DOHH2 (cell line): ENCODE measurements around the gene DYNLT2B.
A peak's percentile ranks its signal among the peaks of the same experiment; 100 is the strongest.

Experiments used
- H3F3A ChIP-seq: fragments of 200-600 bp; sonication (generic), shearing (Covaris generic); 2 replicates; pipeline ENCODE4 v1.6.0; 2016; ENCODE audit warnings: antibody characterized with exemption, mild to moderate bottlenecking; ENCODE audit not compliant: control insufficient read depth, insufficient read depth
- H3K27ac ChIP-seq: fragments of 200-600 bp; sonication (generic); 2 replicates; pipeline ENCODE4 v1.5.1; 2014; ENCODE audit warnings: low read depth, mild to moderate bottlenecking, low read length, moderate library complexity
- H3K27me3 ChIP-seq: fragments of 200-600 bp; sonication (generic); 2 replicates; pipeline ENCODE4 v1.6.1; 2014; ENCODE audit warnings: mild to moderate bottlenecking, low read length, mixed read lengths; ENCODE audit not compliant: control insufficient read depth
- H3K36me3 ChIP-seq: fragments of 200-600 bp; sonication (generic); 2 replicates; pipeline ENCODE4 v1.6.1; 2014; ENCODE audit warnings: mild to moderate bottlenecking, low read length, moderate library complexity, mixed read lengths; ENCODE audit not compliant: control insufficient read depth
- H3K4me1 ChIP-seq: fragments of 200-600 bp; sonication (generic); 2 replicates; pipeline ENCODE4 v1.6.1; 2014; ENCODE audit warnings: mild to moderate bottlenecking, low read length, mixed read lengths; ENCODE audit not compliant: control insufficient read depth
- H3K4me2 ChIP-seq: fragments of 200-600 bp; sonication (generic); 2 replicates; pipeline ENCODE4 v1.6.0; 2014; ENCODE audit warnings: mild to moderate bottlenecking, low read length, moderate library complexity
- H3K4me3 ChIP-seq: fragments of 200-600 bp; sonication (generic); 2 replicates; pipeline ENCODE4 v1.5.1; 2014; ENCODE audit warnings: mild to moderate bottlenecking, low read length, mixed read lengths
- H3K79me2 ChIP-seq: fragments of 200-600 bp; sonication (generic); 2 replicates; pipeline ENCODE4 v1.6.1; 2014; ENCODE audit warnings: mild to moderate bottlenecking, low read length, mixed read lengths; ENCODE audit not compliant: control insufficient read depth
- H3K9me2 ChIP-seq: fragments of 200-600 bp; sonication (generic); replicated peaks from 2 replicates; pipeline ENCODE4 v1.6.1; 2014; ENCODE audit warnings: mild to moderate bottlenecking, low read length, mixed read lengths; ENCODE audit not compliant: control insufficient read depth
- H3K9me3 ChIP-seq: fragments of 200-600 bp; sonication (generic); 2 replicates; pipeline ENCODE4 v1.6.1; 2014; ENCODE audit warnings: antibody characterized with exemption, low read length, mixed read lengths; ENCODE audit not compliant: control insufficient read depth, insufficient read depth
- H4K20me1 ChIP-seq: fragments of 200-600 bp; sonication (generic); 2 replicates; pipeline ENCODE4 v1.6.0; 2014; ENCODE audit warnings: low read depth, mild to moderate bottlenecking, antibody characterized with exemption, low read length, moderate library complexity; ENCODE audit not compliant: control insufficient read depth, insufficient read depth
- EZH2phosphoT487 ChIP-seq: fragments of 200-600 bp; sonication (generic); IDR thresholded peaks from 2 replicates; pipeline ENCODE4 v1.6.1; 2017; ENCODE audit warnings: borderline replicate concordance, mild to moderate bottlenecking, antibody characterized with exemption, low read length, moderate library complexity, mixed read lengths
- TF ChIP-seq, protein P1 (sequence below): fragments of 200-600 bp; sonication (generic); IDR thresholded peaks from one replicate; pipeline ENCODE4 v1.5.1; 2014; ENCODE audit warnings: antibody characterized with exemption, mild to moderate bottlenecking, low read depth, low read length; ENCODE audit not compliant: poor library complexity, severe bottlenecking

The DYNLT2B gene

GRCh38 chr3:196287440-196288140, 30.4 kb downstream of the DYNLT2B start, which contains the start of gene PCYT1A:
PCYT1A (minus strand) TSS chr3:196287726; CDS start chr3:196270531, 17,195 bp downstream.
- Histone ChIP-seq H3K4me3 (peak within 1 kb of the TSS; percentile 92), H3K9me2 (no peaks in the 10 kb centered on the region), H3K4me1 (peaks cover 29% of the 10 kb centered on the region), H3K4me2 (peak within 1 kb of the TSS; percentile 75), H3K27ac (0 out of 2 replicates have a peak within 1 kb of the TSS, but pooled peaks have one; percentile 17), H3K36me3 (no peaks in the 10 kb centered on the region; the same call in 1 of the 2 replicates), H3K9me3 (no peaks in the 10 kb centered on the region), H3F3A (peaks cover 10% of the 10 kb centered on the region), H3K27me3 (no peaks in the 10 kb centered on the region), H4K20me1 (0 out of 2 replicates have a peak, but pooled peaks cover 2% of the 10 kb centered on the region), H3K79me2 (peaks cover 27% of the 10 kb centered on the region)
- TF ChIP-seq EZH2phosphoT487: no peak
- TF ChIP-seq, protein P1, sequence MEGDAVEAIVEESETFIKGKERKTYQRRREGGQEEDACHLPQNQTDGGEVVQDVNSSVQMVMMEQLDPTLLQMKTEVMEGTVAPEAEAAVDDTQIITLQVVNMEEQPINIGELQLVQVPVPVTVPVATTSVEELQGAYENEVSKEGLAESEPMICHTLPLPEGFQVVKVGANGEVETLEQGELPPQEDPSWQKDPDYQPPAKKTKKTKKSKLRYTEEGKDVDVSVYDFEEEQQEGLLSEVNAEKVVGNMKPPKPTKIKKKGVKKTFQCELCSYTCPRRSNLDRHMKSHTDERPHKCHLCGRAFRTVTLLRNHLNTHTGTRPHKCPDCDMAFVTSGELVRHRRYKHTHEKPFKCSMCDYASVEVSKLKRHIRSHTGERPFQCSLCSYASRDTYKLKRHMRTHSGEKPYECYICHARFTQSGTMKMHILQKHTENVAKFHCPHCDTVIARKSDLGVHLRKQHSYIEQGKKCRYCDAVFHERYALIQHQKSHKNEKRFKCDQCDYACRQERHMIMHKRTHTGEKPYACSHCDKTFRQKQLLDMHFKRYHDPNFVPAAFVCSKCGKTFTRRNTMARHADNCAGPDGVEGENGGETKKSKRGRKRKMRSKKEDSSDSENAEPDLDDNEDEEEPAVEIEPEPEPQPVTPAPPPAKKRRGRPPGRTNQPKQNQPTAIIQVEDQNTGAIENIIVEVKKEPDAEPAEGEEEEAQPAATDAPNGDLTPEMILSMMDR: no peak

- TF ChIP-seq, protein P1: no peak
- no peak for TF ChIP-seq EZH2phosphoT487
- H3K27ac ChIP-seq: no peak overlapping the region
- no peaks in the 10 kb centered on the region for H3K9me2 ChIP-seq
- H3K79me2 ChIP-seq: peaks cover 27% of the 10 kb centered on the region
- peak overlapping the region; percentile 75 for H3K4me2 ChIP-seq
- no peaks in the 10 kb centered on the region for H3K9me3 ChIP-seq
- H3F3A ChIP-seq: peaks cover 7% of the 10 kb centered on the region; the same call in 1 of the 2 replicates
- H3K4me1 ChIP-seq: peaks cover 24% of the 10 kb centered on the region
- peak overlapping the region; percentile 92 for H3K4me3 ChIP-seq
- H4K20me1 ChIP-seq: 0 out of 2 replicates have a peak, but pooled peaks cover 2% of the 10 kb centered on the region
- no peaks in the 10 kb centered on the region for H3K27me3 ChIP-seq
- H3K36me3 ChIP-seq: no peaks in the 10 kb centered on the region; the same call in 1 of the 2 replicates
Measured at GRCh38 chr3:196287090-196287439, 31.0 kb downstream of the DYNLT2B start.

- H3K79me2 ChIP-seq: peaks cover 28% of the 10 kb centered on the region
- H3K27me3 ChIP-seq: no peaks in the 10 kb centered on the region
- H3F3A ChIP-seq: no peaks in the 10 kb centered on the region
- H3K4me3 ChIP-seq: no peak overlapping the region
- H3K4me2 ChIP-seq: no peak overlapping the region
- TF ChIP-seq EZH2phosphoT487: no peak
- TF ChIP-seq, protein P1: no peak
- no peak overlapping the region for H3K27ac ChIP-seq
- no peaks in the 10 kb centered on the region for H3K9me2 ChIP-seq
- H4K20me1 ChIP-seq: no peaks in the 10 kb centered on the region
- H3K4me1 ChIP-seq: peaks cover 17% of the 10 kb centered on the region
- H3K36me3 ChIP-seq: no peaks in the 10 kb centered on the region; the same call in 1 of the 2 replicates
- H3K9me3 ChIP-seq: no peaks in the 10 kb centered on the region
Measured at GRCh38 chr3:196284396-196284795, 33.6 kb downstream of the DYNLT2B start.
